Lower leg skin (tissue), 3 donors: Measurements from ENCODE around the gene NMT1.

Source experiments
- POLR2A ChIP-seq, 2 donors: fragments of 450-650 bp; IDR thresholded peaks; one replicate each; pipeline ENCODE4 v1.6.1; 2016 to 2017; ENCODE audit warnings: antibody characterized with exemption in 2 of 2, mild to moderate bottlenecking in 1 of 2, moderate library complexity in 1 of 2
- TF ChIP-seq, protein P1 (sequence below), 3 donors: fragments of 450-650 bp; IDR thresholded peaks; one replicate each; pipeline ENCODE4 v1.5.1; 2016; ENCODE audit warnings: antibody characterized with exemption in 3 of 3, mild to moderate bottlenecking in 3 of 3, moderate library complexity in 2 of 3

- TF ChIP-seq, protein P1, sequence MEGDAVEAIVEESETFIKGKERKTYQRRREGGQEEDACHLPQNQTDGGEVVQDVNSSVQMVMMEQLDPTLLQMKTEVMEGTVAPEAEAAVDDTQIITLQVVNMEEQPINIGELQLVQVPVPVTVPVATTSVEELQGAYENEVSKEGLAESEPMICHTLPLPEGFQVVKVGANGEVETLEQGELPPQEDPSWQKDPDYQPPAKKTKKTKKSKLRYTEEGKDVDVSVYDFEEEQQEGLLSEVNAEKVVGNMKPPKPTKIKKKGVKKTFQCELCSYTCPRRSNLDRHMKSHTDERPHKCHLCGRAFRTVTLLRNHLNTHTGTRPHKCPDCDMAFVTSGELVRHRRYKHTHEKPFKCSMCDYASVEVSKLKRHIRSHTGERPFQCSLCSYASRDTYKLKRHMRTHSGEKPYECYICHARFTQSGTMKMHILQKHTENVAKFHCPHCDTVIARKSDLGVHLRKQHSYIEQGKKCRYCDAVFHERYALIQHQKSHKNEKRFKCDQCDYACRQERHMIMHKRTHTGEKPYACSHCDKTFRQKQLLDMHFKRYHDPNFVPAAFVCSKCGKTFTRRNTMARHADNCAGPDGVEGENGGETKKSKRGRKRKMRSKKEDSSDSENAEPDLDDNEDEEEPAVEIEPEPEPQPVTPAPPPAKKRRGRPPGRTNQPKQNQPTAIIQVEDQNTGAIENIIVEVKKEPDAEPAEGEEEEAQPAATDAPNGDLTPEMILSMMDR (IDR thresholded peaks at IDR 0.05): no peak
- no peak for TF ChIP-seq POLR2A (IDR thresholded peaks at IDR 0.05)
Observed at GRCh38 chr17:45016823-45017222, 44.3 kb upstream of the NMT1 start.
